ENCODE results near the gene ATP9B. TPM values are rescaled to one million over a fixed set of nuclear protein-coding genes. Genes with fewer than 3 reads are reported as not detected.

The ATP9B gene
- total RNA-seq, 1 experiment from 2014 or later = 20.9 TPM

DNA sequence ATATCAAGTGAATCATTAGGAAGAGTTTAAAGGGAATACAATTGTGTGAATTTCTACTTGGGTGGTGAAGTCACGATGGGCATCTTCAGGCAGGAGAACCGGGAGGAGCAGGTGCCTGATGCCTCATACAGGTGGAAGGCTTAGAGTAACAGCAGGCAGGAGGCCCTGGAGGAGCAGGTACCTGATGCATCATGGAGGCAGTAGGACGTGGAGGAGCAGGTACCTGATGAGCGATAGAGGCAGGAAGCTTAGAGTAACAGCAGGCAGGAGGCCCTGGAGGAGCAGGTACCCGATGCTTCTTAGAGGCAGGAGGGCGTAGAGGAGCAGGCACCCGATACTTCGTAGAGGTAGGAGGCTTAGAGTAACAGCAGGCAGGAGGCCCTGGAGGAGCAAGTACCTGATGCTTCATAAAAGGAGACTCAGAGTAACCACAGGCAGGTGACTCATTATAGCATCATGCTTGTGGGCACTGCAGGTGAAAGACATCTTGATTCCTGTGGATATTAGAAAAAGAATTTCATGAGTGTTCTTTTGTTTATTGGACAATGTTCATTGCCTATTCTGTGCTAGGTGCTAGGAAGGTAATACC is 133.9 kb downstream of the ATP9B start:
- H2BK20ac ChIP-seq (ENCODE audit: low read depth, low read length, poor library complexity, severe bottlenecking) = no peak overlapping the region
- no peak overlapping the region for H3K18ac ChIP-seq (ENCODE audit: insufficient read length, low read depth, low read length)
- H3K56ac ChIP-seq (ENCODE audit: insufficient read length, low read depth, low read length) = no peak overlapping the region
- H3K27ac ChIP-seq (ENCODE audit: insufficient read length, low read depth, low read length) = no peak overlapping the region
- H4K20me1 ChIP-seq (ENCODE audit: control insufficient read depth, insufficient read depth, insufficient read length) = no peaks in the 10 kb centered on the region
- no peaks in the 10 kb centered on the region for H3K23me2 ChIP-seq (ENCODE audit: insufficient read length, low read depth, low read length, poor library complexity, severe bottlenecking)
- no peaks in the 10 kb centered on the region for H3K27me3 ChIP-seq (ENCODE audit: insufficient read depth, low read length)
- H3K4me2 ChIP-seq (ENCODE audit: insufficient read depth, insufficient read length, low read length) = no peak overlapping the region
- Mint-ChIP-seq H3K27ac (peak overlapping the region in 1 of 3 experiments; percentile 49; a peak in 1 of 7 replicates), H3K27me3 (ENCODE audit: low read depth) (no peaks in the 10 kb centered on the region), H3K4me1 (no peaks in the 10 kb centered on the region), H3K36me3 (ENCODE audit: insufficient read depth in 1 of 3, low read depth in 3 of 3) (peaks cover 4 to 19% (median 18%) of the 10 kb centered on the region in 3 experiments), H3K4me3 (no peak overlapping the region), H3K9me3 (peaks cover 5 to 6% of the 10 kb centered on the region in 2 experiments; a peak in 4 of 5 replicates)
- H2BK5ac ChIP-seq (ENCODE audit: insufficient read length, low read length) = no peak overlapping the region
- H4K91ac ChIP-seq (ENCODE audit: insufficient read length, low read depth, low read length) = no peak overlapping the region
- no peak overlapping the region for H3K14ac ChIP-seq (ENCODE audit: insufficient read depth, low read length)
- H3K23ac ChIP-seq (ENCODE audit: insufficient read length, low read depth, low read length) = no peak overlapping the region
- H3K4ac ChIP-seq (ENCODE audit: low read depth, low read length) = no peak overlapping the region
- H2BK120ac ChIP-seq (ENCODE audit: low read depth, low read length, poor library complexity, severe bottlenecking) = no peak overlapping the region
- H2AK5ac ChIP-seq (ENCODE audit: insufficient read length, low read length) = no peak overlapping the region
- H4K5ac ChIP-seq (ENCODE audit: insufficient read length, low read depth, low read length) = no peak overlapping the region
- no peak overlapping the region for H4K8ac ChIP-seq (replicated peaks; ENCODE audit: insufficient read length, low read depth, low read length)
- TF ChIP-seq, protein P1, sequence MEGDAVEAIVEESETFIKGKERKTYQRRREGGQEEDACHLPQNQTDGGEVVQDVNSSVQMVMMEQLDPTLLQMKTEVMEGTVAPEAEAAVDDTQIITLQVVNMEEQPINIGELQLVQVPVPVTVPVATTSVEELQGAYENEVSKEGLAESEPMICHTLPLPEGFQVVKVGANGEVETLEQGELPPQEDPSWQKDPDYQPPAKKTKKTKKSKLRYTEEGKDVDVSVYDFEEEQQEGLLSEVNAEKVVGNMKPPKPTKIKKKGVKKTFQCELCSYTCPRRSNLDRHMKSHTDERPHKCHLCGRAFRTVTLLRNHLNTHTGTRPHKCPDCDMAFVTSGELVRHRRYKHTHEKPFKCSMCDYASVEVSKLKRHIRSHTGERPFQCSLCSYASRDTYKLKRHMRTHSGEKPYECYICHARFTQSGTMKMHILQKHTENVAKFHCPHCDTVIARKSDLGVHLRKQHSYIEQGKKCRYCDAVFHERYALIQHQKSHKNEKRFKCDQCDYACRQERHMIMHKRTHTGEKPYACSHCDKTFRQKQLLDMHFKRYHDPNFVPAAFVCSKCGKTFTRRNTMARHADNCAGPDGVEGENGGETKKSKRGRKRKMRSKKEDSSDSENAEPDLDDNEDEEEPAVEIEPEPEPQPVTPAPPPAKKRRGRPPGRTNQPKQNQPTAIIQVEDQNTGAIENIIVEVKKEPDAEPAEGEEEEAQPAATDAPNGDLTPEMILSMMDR (conservative IDR thresholded peaks at IDR 0.05) = no peak
- no peaks in the 10 kb centered on the region for H3K4me1 ChIP-seq (ENCODE audit: insufficient read depth, low read length)
- no peak for DNase-seq
- H2BK15ac ChIP-seq (ENCODE audit: low read depth, low read length) = no peak overlapping the region
- no peak overlapping the region for H3K9ac ChIP-seq (ENCODE audit: extremely low read depth, insufficient read length, low read length)
- H3K79me1 ChIP-seq (ENCODE audit: insufficient read depth, low read depth, low read length, poor library complexity, severe bottlenecking) = no peaks in the 10 kb centered on the region
- H3K79me2 ChIP-seq (ENCODE audit: insufficient read depth, low read length) = no peaks in the 10 kb centered on the region
- no CpG with 5 or more reads among the region's 8 CpGs for WGBS (ENCODE audit: extremely low coverage, insufficient read length, low lambda C conversion rate)
- no peaks in the 10 kb centered on the region for H3K9me3 ChIP-seq (ENCODE audit: control insufficient read depth, low read depth, low read length)
- no peak overlapping the region for H3T11ph ChIP-seq (ENCODE audit: low read length)
- H2AFZ ChIP-seq (ENCODE audit: low read length) = no peak overlapping the region
- H2BK12ac ChIP-seq (ENCODE audit: insufficient read length, low read depth, low read length) = no peak overlapping the region
